GM12864 (cell line): ENCODE data around the gene ITSN1.

ENCODE experiments used
- DNase-seq: peaks from one replicate; pipeline ENCODE4 v3.0.0-alpha.2; 2011; ENCODE audit warnings: low read depth
- H3K4me3 ChIP-seq: 2 replicates; pipeline ENCODE4 v1.5.1; 2011; ENCODE audit warnings: mild to moderate bottlenecking, low read depth, low read length, control low read depth
- CTCF ChIP-seq: IDR thresholded peaks from 2 replicates; pipeline ENCODE4 v1.5.1; 2011; ENCODE audit warnings: low read depth, mild to moderate bottlenecking, moderate library complexity, low read length, control low read depth, inconsistent platforms; ENCODE audit errors: missing control alignments

Gene ITSN1

GRCh38 chr21:33808715-33809367, 166.5 kb downstream of the ITSN1 start:
- DNase-seq = no peak
- no peak overlapping the region for H3K4me3 ChIP-seq
- no peak for TF ChIP-seq CTCF

- no peak overlapping the region for H3K4me3 ChIP-seq
- TF ChIP-seq CTCF = no peak
- no peak for DNase-seq
Observed at GRCh38 chr21:33810766-33811165, 168.5 kb downstream of the ITSN1 start.

GRCh38 chr21:33811167-33812010, 169.1 kb downstream of the ITSN1 start:
- H3K4me3 ChIP-seq = no peak overlapping the region
- TF ChIP-seq CTCF = no peak
- DNase-seq = no peak

- no peak for DNase-seq
- H3K4me3 ChIP-seq = no peak overlapping the region
- TF ChIP-seq CTCF = no peak
Observed at GRCh38 chr21:33813832-33814365, 171.6 kb downstream of the ITSN1 start.

- no peak overlapping the region for H3K4me3 ChIP-seq
- TF ChIP-seq CTCF = no peak
- DNase-seq = no peak
Observed at GRCh38 chr21:33815143-33815707, 172.9 kb downstream of the ITSN1 start.

GRCh38 chr21:33816174-33816573, 173.9 kb downstream of the ITSN1 start:
- TF ChIP-seq CTCF = no peak
- no peak overlapping the region for H3K4me3 ChIP-seq
- no peak for DNase-seq
